Endothelial cell of hepatic sinusoid (primary cell): Measurements from ENCODE around the gene CCDC82.

Experiments used
- in situ Hi-C: cut with HindIII; loops from 2 replicates; pipeline ENCODE4 v1.10.0; 2017; ENCODE audit warnings: low sequenced_read_pairs

The CCDC82 gene

DNA sequence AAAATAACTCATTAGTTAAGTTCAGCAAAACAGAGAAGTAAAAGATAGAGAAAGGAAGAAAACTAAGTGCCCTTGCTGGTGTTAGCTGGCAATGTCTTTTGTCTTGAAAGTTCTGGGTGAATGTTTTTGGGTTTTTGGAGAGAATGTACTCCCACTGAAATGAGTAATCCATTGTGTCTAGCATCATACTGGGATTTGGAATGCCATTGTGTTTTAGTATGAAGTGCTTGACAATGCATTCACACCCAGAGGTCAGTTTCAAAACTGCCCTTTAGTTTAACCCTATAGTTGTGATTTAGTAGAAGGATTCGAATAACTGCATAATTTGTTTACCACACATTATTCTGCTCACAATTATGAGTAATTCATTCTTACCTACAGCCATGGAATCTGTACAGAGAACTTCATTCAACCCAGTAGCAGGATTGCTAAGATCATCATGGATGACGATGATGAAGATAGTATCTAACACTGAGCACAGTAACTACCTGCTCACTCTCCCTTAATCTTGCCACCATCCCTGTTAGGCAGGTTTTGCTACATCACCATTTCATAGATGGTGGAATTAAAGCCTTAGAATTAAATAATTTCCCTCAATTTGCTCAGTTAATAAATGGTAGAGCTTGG is 80.6 kb downstream of the CCDC82 start:
- in situ Hi-C loops = no loop called here

DNA sequence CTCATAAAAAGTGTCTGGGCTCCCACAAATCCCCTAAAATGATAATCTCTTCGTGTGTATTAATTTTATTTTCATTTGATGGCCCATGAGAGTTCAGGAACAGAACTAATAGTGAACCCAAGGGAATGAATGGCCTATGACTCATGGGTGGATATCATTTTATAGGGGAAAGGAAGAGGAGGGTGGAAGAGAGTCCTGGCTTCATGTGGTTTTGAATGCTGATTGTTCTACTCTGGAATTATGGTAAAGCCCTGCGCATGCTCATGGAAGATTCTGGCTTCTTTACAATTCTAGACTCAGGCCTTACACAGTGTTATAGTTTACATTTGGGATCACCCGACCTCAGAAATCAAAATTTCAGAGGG is 82.0 kb downstream of the CCDC82 start:
- in situ Hi-C loops = no loop called here

DNA sequence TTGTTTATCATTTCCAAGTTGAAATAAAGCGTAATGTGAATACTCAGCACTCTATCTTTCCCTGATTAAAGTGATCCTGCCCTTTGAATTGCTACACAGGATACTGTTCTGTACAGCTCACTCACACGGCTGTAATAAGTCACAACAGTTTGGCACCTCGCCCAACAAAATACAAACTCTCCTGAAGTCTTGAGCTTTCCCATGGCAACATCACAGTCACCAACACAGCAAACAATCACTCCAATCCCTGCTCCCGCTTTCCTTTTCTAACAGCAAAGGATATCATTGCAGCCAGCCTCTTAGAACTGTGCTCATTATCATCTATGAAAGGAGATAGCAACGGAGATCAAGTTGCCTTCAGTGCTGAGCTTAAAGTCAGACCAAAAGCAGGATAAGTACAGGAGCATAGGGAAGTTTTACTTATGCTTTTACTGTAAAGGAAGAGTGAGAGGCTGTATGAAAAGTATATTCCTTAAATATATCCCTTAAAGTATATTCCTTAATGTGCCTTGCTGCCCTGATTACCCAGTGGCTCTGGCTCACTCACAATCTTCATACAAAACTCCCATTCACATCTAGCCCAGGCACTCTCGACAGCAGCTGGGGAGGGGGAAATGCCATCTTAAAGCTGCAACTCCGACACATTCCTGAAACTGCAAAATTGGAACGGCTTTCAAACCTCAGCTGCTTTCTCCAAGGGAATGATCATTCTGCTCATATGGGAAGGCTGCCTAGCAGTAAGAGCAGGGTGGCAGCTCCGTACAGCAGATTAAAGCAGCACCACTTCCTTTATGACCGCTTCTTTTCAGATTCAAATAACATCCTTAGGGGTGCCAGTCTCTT is 82.6 kb downstream of the CCDC82 start:
- in situ Hi-C loops = no loop called here

DNA sequence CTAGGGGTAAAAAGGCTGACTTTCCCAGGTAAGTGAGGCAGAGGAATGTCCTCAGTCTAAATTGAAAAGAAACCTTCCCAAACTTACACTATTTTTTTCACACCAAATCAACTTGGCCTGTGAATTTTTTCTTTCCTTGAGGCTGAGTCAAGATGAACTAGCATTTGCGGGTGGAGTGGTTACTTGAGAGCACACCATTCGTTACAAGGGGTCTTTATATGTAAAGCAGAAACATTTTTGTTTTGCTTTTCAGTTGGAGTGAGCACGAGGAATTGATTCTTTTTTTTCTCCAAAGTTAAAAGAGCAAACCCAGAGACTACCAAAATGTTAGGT is 83.1 kb downstream of the CCDC82 start:
- in situ Hi-C loops = no loop called here

DNA sequence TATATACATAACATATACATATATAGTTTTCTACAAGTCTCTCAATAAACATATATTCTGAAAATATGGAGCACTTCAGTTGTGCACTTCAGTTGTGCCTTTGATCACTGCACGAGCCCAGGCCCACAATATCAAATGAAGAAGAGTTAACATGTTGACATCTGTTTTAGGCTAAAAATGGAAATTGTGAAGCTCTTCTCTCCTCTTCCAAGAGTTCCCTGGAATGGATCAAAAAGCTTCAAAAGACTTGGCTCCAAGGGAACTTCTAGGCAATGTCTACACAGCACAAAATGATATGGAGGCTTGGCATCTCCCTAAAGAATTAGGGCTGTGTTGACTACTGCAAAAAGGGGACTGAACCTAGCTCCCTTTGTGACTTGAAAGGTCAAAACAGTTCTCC is 83.6 kb downstream of the CCDC82 start:
- in situ Hi-C loops = no loop called here

DNA sequence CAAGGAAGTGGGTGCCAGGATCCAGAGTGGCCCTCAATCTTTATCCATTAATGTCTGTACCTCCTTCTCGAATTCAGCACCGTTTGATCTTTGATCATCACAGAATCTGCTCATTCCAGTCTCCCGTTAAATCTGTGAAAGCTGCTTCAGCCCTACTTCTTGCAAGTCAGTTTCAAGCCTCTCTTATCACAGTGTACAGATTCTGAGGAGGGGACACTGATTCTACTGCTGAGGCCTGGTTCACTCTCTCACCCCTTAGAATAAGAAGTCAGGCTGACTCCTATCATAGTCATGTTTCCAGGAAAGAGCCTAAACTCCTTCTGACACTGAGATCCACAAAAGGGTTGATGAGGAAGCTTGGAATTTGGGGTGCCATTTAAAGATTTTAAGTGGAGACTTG is 85.7 kb downstream of the CCDC82 start:
- in situ Hi-C loops = loop anchor here (5.0 kb wide), 1 partner anchor 33 kb away; no protein-coding TSS in a partner anchor

DNA sequence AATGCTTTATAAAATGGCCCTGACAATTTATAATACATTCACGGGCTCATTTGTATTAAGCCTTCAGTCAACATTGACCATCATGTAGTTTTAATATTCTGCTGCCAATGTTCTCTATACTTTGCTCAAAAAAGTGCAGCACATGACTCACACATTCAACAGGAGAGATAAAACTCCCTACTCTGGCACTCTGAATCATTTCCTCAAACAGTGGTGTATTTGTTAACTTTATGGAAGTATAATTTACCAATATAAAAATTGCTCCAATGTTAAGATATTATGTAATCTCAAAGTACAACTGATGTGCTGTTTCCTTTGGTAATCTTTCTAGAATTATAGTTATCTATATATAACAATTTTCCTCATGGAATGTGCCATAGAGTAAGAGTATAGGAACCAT is 86.6 kb downstream of the CCDC82 start:
- in situ Hi-C loops = loop anchor here (5.0 kb wide), 1 partner anchor 34 kb away; no protein-coding TSS in a partner anchor
